Cardiac septum (tissue), 1 donor: ENCODE measurements around the gene NDUFS1. TPM values are rescaled to one million over a fixed set of nuclear protein-coding genes. Genes with fewer than 3 reads are reported as not detected.
"Not testable (repeated sequence)": the region's sequence is repeated elsewhere in the genome, so short reads cannot be mapped to it uniquely, and the experiment has no call there.

ENCODE experiments used
- DNase-seq: peaks from one replicate; pipeline ENCODE4 v3.0.0-alpha.2; 2020; ENCODE audit warnings: low spot score
- intact Hi-C: fragments of 100-400 bp; cut with DNase I; formaldehyde crosslinking; loops from one replicate; pipeline ENCODE4 v1.14.0; 2022
- total RNA-seq: library from RNA; stranded (reverse); fragmentation: NEBNext Ultra II Directional; extraction: Animal tissue kit (Norgen Biotek cat#: 25700); gene quantifications from one replicate; pipeline ENCODE4 v1.2.1, GENCODE V29; 2021
- donor health status: DM: no; HTN: no; CAD: no.

Gene NDUFS1
- total RNA-seq, 1 donor from 2014 or later: 388 TPM

DNA sequence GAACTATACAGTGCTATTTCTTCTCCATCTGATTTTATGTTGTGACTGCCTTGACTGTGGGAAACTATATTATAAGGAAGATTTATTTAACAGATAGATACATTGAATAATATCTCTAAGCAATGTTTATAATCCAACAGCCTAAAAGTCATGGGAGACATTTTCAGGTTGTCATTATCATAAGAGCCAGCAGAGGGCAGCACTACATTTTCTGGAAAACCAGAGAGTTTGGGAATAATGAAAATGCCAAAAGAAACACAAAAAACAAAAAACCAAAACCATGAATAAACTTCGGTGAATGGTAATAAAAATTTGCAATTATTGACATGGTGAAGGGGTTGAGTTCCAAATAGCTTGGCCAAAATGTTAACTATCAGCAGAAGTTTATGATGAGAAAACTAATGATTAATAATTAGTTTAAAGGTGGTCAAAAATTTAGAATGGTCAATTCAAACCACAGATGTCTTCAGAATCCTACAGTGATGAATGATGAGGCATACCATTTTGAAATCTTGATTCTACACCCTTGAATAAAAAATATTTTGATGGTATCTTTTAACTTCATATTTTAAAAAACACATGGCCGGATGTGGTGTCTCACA is 5.1 kb upstream of the NDUFS1 start:
- intact Hi-C loops: loop anchor here (10.0 kb wide), 2 partner anchors 100 to 280 kb away; partner anchors contain the start of gene ADAM23
- DNase-seq: no peak

DNA sequence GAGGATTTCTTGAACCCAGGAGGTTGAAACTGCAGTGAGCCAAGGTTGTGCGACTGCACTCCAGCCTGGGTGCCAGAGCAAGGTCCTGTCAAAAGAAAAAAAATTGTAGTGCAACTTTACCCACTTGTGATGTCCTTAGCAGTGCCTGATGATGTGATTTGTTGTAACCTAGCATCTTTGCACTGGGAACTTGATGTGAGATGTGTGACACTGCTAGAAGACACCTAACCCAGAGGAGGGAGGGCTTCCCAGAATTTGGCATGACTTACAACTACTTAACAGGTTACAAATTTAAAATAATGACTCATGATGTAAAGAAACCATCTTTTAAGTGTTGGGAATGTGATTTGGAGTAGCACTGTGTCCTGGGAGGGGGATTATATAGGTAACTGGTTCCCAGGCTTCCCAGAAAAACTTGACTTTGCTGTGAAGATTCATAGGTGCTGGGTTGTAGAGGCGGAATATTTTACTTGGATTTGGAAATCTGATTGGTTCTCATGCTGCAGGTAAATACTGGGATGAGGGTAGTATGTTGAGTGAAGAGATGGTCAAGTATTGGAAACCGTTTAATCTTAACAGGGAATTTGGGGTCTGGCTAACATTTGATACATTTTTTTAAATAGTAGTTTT is 4.1 kb upstream of the NDUFS1 start:
- no peak for DNase-seq
- intact Hi-C loops: loop anchor here (10.0 kb wide), 2 partner anchors 101 to 281 kb away; partner anchors contain the start of gene ADAM23

DNA sequence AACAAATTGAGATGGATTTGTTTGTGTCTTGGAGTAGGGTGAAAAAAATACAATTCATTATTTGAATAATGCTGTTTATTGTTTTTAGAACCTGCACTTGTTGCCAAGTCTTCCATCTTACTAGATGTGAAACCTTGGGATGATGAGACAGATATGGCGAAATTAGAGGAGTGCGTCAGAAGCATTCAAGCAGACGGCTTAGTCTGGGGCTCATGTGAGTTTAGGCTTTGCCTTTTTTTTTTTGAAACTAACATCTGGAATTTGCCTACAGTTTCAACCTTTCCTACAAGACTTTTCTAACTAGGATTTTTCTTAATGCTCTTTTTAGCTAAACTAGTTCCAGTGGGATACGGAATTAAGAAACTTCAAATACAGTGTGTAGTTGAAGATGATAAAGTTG is 3.2 kb upstream of the NDUFS1 start:
- not testable (repeated sequence) for DNase-seq
- intact Hi-C loops: loop anchor here (10.0 kb wide), 2 partner anchors 102 to 282 kb away; partner anchors contain the start of gene ADAM23

DNA sequence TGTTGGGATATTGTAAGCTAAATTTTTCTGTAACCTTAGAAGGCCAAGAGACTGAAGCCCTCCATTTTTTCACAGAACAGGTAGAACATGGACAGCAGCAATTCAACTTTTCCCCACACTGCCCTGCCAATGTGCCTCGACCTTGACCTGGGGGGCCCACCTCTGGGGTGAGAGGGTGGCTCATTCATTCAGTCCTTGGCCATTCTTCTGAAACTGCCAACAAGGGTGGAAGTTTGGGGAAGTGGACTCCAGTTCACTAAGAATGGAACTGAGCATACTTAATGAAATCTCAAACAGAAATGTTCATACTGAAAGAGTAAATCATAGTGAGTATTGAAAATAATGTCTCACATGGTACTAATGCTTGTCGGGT is 1.5 kb upstream of the NDUFS1 start:
- intact Hi-C loops: loop anchor here (10.0 kb wide), 2 partner anchors 104 to 284 kb away; partner anchors contain the start of gene ADAM23
- no peak for DNase-seq

DNA sequence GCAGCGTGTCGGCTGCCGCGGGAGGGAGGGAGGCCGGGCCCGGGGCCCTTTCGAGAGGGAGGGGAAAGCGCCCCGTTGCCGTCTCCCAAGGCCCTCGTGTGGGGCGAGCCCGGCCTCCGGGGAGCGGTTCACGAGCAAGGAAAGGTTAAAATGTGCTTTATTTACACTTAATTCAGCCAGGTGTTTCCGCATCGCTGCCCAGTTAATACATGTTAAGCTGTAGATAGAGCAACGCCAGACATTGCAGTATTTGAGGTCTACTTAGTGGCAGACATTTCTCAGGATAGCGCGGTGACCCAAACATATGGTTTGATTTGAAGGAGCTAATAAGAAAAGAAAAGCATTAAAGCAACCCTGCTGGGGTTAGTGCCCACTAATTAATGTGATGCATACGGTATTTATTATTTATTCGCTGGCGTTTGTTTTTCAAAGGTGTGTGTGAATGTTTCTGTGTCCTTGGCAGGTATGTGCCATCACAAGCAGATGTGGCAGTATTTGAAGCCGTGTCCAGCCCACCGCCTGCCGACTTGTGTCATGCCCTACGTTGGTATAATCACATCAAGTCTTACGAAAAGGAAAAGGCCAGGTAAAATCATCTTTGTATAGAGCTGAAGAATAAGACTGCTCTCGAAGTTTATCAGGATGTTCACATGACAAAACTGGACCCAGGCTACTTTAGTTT is 1.0 kb upstream of the NDUFS1 start:
- intact Hi-C loops: loop anchor here (10.0 kb wide), 2 partner anchors 105 to 285 kb away; partner anchors contain the start of gene ADAM23
- no peak for DNase-seq

DNA sequence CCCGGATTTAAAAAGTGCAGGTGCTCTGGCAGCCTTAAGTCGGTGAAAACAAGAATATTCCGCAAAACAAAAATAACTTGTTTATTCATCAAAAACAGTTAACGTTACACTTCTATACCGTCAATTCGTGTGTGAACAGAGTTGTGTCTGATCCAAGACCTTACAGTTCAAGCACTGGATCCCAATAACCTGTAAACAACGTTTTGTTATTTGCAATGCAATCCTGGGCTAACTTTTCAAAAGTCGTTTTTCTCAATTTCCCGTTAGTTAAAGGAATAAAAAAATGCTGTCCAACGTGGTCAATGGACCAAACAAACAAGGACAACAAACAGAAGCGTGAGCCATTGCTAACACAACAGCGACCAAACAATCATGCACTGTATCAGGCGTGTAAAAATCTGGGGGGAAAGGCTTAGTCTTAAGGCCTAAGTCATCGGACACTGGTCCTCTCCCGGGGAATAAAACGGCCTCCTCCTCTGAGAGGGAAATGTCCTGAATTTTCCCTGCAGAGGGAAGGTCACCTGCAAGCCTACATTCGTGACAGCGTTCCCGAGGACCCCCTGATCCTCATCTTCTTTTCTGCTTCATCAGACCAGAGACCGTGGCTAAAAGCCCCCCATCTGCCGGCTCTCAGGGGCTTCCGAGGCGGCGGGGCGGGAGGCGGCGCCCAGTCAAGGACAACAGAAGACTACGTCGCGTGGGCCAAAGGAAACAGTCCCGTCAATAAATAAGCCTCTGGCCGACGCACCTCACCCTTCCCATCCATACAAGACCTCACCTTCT is 490 bp downstream of the NDUFS1 start:
- DNase-seq: no peak
- intact Hi-C loops: loop anchor here (1.0 kb wide), 1 partner anchor 73 kb away; no protein-coding TSS in a partner anchor

DNA sequence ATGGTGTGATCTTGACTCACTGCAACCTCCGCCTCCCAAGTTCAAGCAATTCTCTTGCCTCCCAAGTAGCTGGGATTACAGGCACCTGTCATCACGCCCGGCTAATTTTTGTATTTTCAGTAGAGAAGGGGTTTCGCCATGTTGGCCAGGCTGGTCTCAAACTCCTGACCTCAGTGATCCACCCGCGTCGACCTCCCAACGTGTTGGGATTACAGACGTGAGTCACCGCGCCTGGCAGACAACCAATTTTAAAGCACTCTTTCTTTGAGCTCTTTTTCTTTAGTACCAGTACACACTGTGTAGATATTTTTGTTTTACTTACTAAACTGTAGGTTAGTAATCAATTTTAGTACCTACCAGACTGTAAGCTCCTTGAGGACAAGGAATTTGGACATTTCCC is 2.2 kb downstream of the NDUFS1 start:
- intact Hi-C loops: not testable (repeated sequence)

DNA sequence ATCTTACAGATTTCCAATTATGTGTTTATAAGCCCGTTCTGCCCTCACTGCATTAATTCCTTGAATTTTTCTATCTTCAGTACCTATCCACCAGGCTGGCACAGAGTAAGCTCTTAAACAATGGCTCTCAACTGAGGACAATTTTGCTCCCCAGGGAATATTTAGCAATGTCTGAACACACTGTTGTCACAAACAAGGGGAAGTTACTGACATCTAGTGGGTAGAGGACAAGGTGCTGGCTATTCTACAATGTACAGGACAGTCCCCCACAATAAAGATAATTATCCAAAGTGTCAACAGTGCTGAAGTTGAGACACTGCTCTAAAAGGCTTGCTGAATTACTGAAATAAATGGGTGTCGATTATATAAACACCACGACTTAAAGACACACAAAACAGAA is 5.0 kb downstream of the NDUFS1 start:
- no peak for DNase-seq
- intact Hi-C loops: no loop called here

More for the DNA sequence above, 2.2 kb downstream of the NDUFS1 start:
- DNase-seq: not testable (repeated sequence)

DNA sequence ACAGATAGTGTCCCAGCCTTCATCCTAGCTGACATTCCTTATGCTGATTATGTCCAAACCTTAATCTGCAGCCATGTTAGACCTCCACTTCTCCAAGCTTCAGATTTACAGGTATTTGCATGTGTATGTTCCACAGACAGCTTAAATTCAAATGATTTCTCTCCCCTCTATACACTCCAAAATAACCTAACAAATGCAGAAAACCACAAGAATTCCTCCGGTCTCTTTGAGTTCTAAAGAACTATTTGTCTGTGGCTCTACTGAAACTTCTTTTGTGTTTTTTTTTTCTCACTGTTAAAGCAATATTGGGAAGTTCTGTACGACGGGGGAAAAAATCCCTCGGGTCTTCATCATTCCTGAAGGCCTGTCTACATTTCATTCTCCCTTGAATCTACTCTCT is 8.6 kb downstream of the NDUFS1 start:
- intact Hi-C loops: no loop called here
- no peak for DNase-seq

DNA sequence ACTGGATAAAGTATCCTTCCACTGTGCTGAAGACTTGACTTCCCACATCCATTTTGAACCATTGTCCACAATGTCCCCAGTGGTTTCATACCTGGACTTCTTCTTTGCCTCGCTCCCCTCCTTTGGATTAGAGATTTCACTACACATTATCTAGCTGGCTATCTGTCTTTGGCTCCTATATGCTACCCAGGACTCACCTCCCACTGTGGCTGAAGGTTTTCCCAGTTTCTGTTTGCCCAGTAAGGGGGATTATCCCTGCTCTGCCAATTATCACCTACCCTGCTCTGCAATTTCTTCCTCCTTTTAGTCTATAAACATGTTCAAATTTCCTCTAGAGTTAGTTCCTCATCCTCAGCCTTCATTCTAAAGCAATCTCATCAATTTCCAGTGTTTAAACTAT is 9.1 kb downstream of the NDUFS1 start:
- DNase-seq: no peak
- intact Hi-C loops: no loop called here

DNA sequence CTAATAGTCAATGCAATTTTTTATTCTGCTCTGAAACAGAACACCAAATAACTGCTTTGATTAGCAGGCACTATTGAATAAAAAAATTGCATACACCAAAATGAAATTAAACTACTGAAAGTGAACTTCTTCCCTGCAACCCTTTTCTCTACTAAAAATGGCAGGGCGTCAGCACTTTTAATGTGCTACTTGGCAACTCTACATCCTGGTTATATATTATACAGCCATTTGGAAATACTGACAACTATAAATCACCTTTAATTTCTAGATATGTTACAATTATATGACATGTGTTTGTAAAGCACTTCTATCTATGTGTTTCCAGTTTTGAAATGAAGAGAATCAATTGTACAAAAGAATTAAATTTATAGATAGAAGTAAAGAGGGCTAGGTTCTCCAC is 9.9 kb downstream of the NDUFS1 start:
- intact Hi-C loops: no loop called here
- DNase-seq: no peak

DNA sequence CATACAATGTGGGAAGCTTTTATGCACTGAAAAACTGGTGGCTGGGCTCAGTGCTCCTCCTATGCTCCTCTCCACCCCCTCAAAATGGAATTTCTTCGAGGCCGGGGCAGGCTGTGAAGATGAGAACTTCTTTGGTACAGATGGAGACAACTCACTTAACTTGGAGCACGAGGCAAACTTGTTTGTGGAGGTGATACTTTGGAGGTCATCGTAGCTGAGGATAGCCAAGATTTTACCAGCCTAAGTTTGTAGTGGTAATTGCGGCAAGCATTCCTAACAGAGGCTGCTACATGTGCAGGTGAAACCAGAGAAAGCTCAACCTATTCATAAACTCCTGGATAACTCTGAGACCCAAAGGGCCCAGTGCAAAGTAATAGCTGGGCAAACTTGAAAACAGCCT is 13.6 kb downstream of the NDUFS1 start:
- no peak for DNase-seq

DNA sequence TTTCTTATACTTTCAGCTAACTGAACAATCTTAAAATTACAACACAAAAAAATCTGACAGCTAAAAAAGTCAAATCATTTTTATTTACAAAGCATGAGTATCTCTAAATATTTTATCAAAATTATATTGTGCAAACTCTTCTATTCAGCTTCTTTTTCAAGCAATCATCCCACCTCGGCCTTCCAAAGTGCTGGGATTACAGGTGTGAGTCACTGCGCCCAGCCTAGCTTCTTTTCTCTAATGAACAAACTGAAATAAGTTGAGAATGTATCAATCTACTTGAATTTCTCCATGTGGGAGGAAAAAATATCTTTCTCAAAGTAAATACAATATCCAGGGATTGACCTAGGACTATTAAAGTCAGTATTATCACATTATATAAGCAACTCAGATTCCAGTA is 14.9 kb downstream of the NDUFS1 start:
- intact Hi-C loops: no loop called here

More for the DNA sequence above, 13.6 kb downstream of the NDUFS1 start:
- intact Hi-C loops: no loop called here

DNA sequence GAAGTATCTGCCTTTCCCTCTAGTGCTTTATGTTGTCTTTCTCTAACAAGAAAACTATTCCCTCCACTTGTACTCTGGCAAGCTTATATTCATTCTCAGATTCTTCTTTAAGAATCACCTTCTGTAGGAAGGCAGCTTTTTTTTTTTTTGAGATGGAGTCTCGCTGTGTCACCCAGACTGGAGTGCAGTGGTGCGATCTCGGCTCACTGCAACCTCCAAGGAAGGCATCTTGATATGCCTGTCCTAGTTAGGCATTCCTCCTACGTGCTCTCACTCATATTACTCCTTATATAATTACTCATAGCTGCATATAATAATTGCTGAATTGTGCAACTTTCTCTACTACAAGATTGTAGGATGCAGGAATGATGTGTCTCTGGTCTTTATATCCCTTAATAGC is 15.8 kb downstream of the NDUFS1 start:
- DNase-seq: no peak
- intact Hi-C loops: no loop called here

More for the DNA sequence above, 14.9 kb downstream of the NDUFS1 start:
- no peak for DNase-seq

DNA sequence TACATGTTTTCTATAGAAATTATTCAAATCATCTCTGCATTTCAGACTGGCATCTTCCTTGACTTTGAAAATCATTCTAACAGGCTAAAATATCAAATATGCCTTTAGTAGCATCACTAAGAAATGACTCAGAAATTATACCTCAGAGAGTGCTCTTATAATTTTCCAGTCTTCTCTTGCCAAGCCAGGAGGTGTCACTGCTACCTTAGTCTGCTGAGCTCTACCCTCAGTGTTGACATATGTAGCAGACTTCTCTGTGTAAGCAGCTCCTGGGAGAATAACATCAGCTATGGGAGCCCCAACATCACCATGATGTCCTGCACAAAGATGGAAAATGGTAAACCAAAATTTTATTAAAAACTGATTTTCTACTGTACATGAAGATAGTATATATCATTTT is 31.6 kb downstream of the NDUFS1 start:
- no peak for DNase-seq
- intact Hi-C loops: no loop called here

DNA sequence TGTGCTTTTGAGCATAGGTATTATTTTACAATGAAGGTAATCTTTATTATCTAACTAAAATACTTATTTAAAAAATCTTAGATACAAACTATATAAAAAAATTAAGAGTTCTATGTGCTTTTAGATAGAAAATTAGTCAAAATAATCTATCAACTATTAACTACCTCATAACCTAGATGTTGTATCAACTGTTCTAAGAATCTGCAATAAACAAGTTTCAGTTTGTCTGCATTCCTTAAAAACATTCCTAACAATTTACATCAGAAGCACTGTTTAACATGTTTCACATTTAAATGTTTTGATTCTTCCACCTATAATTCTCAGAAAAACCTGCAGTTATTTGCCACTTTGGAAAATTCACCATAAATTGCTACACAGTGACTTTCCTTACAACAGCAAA is 33.3 kb downstream of the NDUFS1 start:
- no peak for DNase-seq
- intact Hi-C loops: no loop called here

DNA sequence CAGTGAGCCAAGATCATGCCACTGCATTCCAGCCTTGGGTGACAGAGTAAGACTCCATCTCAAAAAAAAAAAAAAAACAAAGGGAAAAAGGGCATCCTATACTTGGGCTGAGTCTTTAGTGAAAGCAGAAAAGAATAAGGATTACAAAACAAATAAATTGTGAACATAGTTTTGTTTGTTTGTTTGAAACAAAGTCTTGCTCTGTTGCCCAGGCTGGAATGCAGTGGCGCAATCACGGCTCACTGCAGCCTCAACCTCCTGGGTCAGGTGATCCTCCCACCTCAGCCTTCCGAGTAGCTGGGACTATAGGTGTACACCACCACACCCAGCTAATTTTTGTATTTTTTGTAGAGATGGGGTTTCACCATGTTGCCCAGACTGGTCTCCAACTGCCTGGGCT is 36.7 kb downstream of the NDUFS1 start:
- DNase-seq, intact Hi-C loops: not testable (repeated sequence)

DNA sequence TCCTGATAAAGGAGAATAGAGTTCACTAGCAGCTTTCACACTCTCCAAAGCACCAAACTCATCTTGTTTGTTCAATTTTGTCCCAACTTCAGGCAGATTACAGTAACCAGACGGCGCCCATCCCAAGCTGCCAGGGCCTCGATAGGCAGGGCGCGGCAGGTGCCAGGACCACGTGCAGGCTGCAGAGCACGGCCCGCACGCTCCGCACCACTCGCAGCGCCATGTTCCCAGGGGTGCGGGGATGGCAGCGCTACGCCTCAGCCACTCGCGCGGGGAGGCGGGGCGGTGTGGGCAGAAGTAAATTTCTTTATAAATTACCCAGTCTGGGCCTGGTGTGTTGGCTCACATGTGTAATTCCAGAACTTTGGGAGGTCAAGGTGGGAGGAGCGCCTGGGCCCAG is 43.0 kb downstream of the NDUFS1 start:
- no peak for DNase-seq
- intact Hi-C loops: no loop called here

DNA sequence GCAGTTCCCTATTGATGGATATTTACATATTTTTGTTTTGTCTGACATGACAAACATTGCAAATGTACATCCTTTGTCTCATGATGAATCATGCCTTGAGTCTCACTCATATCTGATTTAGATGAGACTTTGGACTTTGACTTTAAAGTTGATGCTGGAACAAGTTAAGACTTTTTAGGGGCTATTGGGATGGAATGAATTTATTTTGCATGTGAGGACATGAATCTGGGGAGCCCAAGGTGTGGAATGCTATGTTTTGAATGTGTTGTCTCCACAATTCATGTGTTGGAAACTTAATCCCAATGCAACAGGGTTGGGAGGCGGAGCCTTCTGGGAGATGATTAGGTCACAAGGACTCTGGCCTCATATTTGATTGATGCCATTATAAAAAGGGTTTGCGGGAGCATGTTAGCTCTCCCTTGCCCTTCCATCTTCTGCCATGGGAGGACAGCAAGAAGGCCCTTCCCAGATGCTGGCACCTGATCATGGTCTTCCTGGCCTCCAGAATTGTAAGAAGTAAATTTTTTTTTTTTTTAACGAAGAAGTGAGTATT is 44.1 kb downstream of the NDUFS1 start:
- intact Hi-C loops: no loop called here
- no peak for DNase-seq
